CD4-positive, alpha-beta T cell (primary cell): ENCODE results near the gene BCL11B. TPM values are rescaled to one million over a fixed set of nuclear protein-coding genes. Genes with fewer than 3 reads are reported as not detected.

Experiments
- ATAC-seq: fragments of 200-7000 bp; cut with Tn5 transposase; one replicate; pipeline ENCODE4 v1.10.0; 2022; ENCODE audit warnings: mild to moderate bottlenecking; ENCODE audit not compliant: poor library complexity
- CTCF ChIA-PET: fragments of 350-600 bp; sonication (Branson Sonifier 250); formaldehyde crosslinking; loops from one replicate; lab custom pipeline; 2021; ENCODE audit warnings: antibody characterized with exemption, inconsistent platforms; lab: Charles Lee
- POLR2A ChIA-PET: fragments of 350-600 bp; sonication (Branson Sonifier 250); formaldehyde crosslinking; loops from one replicate; lab custom pipeline; 2021; ENCODE audit warnings: antibody characterized with exemption, inconsistent platforms; lab: Charles Lee
- DNase-seq, 14 experiments: peaks; one replicate each; pipeline ENCODE4 v3.0.0-alpha.2; 2013 to 2020; ENCODE audit warnings: mixed read lengths in 2 of 14
- H3K27ac ChIP-seq, 2 donors: one replicate each; pipeline versions ENCODE4 v1.5.1 to v1.7.0; 2013; ENCODE audit warnings: low read length in 2 of 2, low read depth in 1 of 2, mild to moderate bottlenecking in 1 of 2
- H3K27me3 ChIP-seq, 2 experiments: 1 replicate in 1 of 2; 2 replicates in 1 of 2; pipeline versions ENCODE4 v1.6.1 to v1.7.0; 2013; ENCODE audit warnings: low read length in 2 of 2, control low read depth in 1 of 2, mild to moderate bottlenecking in 1 of 2, moderate library complexity in 1 of 2; ENCODE audit not compliant: insufficient read depth in 2 of 2, control insufficient read depth in 1 of 2
- H3K36me3 ChIP-seq: one replicate; pipeline ENCODE4 v1.6.1; 2013; ENCODE audit warnings: low read length, control low read depth; ENCODE audit not compliant: insufficient read depth
- H3K4me1 ChIP-seq: one replicate; pipeline ENCODE4 v1.6.1; 2013; ENCODE audit warnings: low read length, control low read depth; ENCODE audit not compliant: insufficient read depth
- H3K4me3 ChIP-seq: one replicate; pipeline ENCODE4 v1.5.1; 2013; ENCODE audit warnings: mild to moderate bottlenecking, low read length, moderate library complexity
- H3K9me3 ChIP-seq, 2 experiments: 1 replicate in 1 of 2; 2 replicates in 1 of 2; pipeline versions ENCODE4 v1.6.1 to v1.7.0; 2013; ENCODE audit warnings: low read length in 2 of 2, mild to moderate bottlenecking in 2 of 2, control low read depth in 1 of 2, moderate library complexity in 1 of 2; ENCODE audit not compliant: control insufficient read depth in 1 of 2, insufficient read depth in 1 of 2
- H3K27ac Mint-ChIP-seq: one replicate; pipeline ENCODE4 v1.8.0; 2020; ENCODE audit warnings: mixed read lengths
- H3K27me3 Mint-ChIP-seq: one replicate; pipeline ENCODE4 v1.8.0; 2021; ENCODE audit warnings: mixed read lengths
- H3K36me3 Mint-ChIP-seq: one replicate; pipeline ENCODE4 v1.8.0; 2021; ENCODE audit warnings: low read depth, mixed read lengths
- H3K4me1 Mint-ChIP-seq: one replicate; pipeline ENCODE4 v1.8.0; 2021; ENCODE audit warnings: low read depth, mixed read lengths
- H3K4me3 Mint-ChIP-seq: one replicate; pipeline ENCODE4 v1.8.0; 2020; ENCODE audit warnings: mild to moderate bottlenecking, mixed read lengths
- H3K9me3 Mint-ChIP-seq: one replicate; pipeline ENCODE4 v1.8.0; 2020; ENCODE audit warnings: mixed read lengths
- intact Hi-C, 2 experiments: fragments of 100-400 bp; cut with DNase I in 1 of 2; cut with micrococcal nuclease in 1 of 2; formaldehyde crosslinking; loops; one replicate each; pipeline versions ENCODE4 v1.15.1 to v1.9.0; 2023 to 2025; cut with DNase I, micrococcal nuclease
- total RNA-seq, 174 experiments: library from RNA in 2 of 174; stranded (reverse) in 2 of 174; gene quantifications; one replicate each; pipeline ENCODE4 v1.2.3 and lab custom pipeline; 2021 to 2026
- TF ChIP-seq, protein P1 (sequence below): fragments of 200-600 bp; IDR thresholded peaks from one replicate; pipeline ENCODE4 v1.8.0; 2022; ENCODE audit warnings: antibody characterized with exemption, mild to moderate bottlenecking

The BCL11B gene
- total RNA-seq, 2 experiments from 2014 or later, result 244 to 254 TPM

DNA sequence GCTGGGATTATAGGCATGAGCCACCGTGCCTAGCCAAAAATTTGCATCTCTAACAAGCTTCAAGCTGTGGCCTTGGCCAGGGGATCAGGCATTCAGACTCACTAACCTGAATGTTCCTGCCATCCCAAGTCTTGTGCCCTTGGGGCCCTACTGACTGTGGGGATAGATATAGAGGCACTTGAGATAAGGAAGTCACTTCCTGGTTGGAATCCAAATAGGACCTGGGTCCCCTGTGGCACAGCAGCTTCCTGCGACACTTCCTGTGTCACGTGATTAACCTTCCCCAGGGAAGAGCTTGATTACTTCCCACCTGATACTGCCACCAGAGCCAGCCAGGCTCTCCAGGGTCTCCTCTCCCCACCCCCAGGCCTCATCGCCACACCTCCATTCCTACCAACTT, 128.2 kb downstream of the BCL11B start:
- H3K36me3 ChIP-seq, result no peaks in the 10 kb centered on the region

DNA sequence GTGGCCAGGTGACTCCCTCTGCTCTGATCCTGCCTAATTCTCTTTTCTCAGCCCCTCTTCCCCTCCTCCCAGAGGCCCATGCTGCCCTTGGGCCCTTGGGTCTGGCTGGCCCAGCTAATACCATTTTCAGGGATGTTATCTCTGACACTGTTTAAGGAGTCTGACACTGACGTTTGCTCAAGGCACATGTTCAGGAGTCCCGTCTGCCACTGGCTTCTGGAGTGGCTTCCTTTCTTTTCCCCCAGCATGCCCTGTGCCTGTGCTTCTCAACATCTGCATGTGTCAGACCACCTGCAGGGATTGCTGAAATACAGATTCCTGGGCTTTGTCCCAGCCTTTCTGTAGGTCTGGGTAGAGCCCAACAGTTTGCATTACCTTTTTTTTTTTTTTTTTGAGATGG, 128.9 kb downstream of the BCL11B start:
- Histone ChIP-seq H3K27ac (no peak overlapping the region), H3K9me3 (no peaks in the 10 kb centered on the region), H3K4me3 (no peak overlapping the region), H3K36me3 (no peaks in the 10 kb centered on the region), H3K4me1 (peaks cover 2% of the 10 kb centered on the region), H3K27me3 (no peaks in the 10 kb centered on the region)
- ChIA-PET CTCF (no interaction called here), POLR2A (no interaction called here)
- Mint-ChIP-seq H3K27ac (no peak overlapping the region), H3K9me3 (no peaks in the 10 kb centered on the region), H3K4me1 (no peaks in the 10 kb centered on the region), H3K27me3 (no peaks in the 10 kb centered on the region), H3K36me3 (no peaks in the 10 kb centered on the region), H3K4me3 (no peak overlapping the region)
- intact Hi-C loops, result no loop called here
- DNase-seq (no peak), ATAC-seq (no peak)
- TF ChIP-seq, protein P1, sequence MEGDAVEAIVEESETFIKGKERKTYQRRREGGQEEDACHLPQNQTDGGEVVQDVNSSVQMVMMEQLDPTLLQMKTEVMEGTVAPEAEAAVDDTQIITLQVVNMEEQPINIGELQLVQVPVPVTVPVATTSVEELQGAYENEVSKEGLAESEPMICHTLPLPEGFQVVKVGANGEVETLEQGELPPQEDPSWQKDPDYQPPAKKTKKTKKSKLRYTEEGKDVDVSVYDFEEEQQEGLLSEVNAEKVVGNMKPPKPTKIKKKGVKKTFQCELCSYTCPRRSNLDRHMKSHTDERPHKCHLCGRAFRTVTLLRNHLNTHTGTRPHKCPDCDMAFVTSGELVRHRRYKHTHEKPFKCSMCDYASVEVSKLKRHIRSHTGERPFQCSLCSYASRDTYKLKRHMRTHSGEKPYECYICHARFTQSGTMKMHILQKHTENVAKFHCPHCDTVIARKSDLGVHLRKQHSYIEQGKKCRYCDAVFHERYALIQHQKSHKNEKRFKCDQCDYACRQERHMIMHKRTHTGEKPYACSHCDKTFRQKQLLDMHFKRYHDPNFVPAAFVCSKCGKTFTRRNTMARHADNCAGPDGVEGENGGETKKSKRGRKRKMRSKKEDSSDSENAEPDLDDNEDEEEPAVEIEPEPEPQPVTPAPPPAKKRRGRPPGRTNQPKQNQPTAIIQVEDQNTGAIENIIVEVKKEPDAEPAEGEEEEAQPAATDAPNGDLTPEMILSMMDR, result no peak

More for the DNA sequence above, 128.2 kb downstream of the BCL11B start:
- Histone ChIP-seq H3K4me1 (no peaks in the 10 kb centered on the region), H3K27ac (no peak overlapping the region), H3K9me3 (no peaks in the 10 kb centered on the region), H3K27me3 (no peaks in the 10 kb centered on the region), H3K4me3 (no peak overlapping the region)
- H3K4me1 Mint-ChIP-seq, result no peaks in the 10 kb centered on the region
- no peak for ATAC-seq
- H3K4me3 Mint-ChIP-seq, result no peak overlapping the region
- intact Hi-C loops, result no loop called here
- TF ChIP-seq, protein P1, result no peak
- no peaks in the 10 kb centered on the region for H3K9me3 Mint-ChIP-seq
- no peaks in the 10 kb centered on the region for H3K36me3 Mint-ChIP-seq
- H3K27me3 Mint-ChIP-seq, result no peaks in the 10 kb centered on the region
- no peak overlapping the region for H3K27ac Mint-ChIP-seq
- no peak for DNase-seq
- ChIA-PET CTCF (no interaction called here), POLR2A (no interaction called here)

DNA sequence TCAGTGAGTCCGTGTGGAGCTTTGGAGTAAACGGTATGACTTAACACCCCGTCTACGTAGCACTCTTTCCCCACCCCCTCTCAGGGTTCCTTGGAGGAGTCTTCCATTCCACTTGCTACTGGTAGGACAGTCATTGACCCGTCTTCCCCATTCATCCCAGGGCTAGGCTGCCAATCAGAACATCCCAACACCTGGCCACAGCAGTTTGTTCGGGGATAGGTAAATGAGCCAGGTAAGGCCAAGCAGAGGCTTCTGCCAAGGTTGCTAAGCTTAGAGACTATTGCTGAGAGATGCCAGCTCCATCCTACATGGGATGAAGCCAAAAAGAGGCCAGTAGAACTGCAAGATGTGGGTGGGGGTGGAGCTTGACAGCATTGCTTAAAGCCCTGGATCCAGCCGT, 130.8 kb downstream of the BCL11B start:
- no peak overlapping the region for H3K4me3 ChIP-seq
- ChIA-PET POLR2A (no interaction called here), CTCF (no interaction called here)
- H3K27ac ChIP-seq, result no peak overlapping the region
- no peaks in the 10 kb centered on the region for H3K9me3 ChIP-seq
- Mint-ChIP-seq H3K27ac (no peak overlapping the region), H3K27me3 (no peaks in the 10 kb centered on the region), H3K4me3 (no peak overlapping the region), H3K9me3 (no peaks in the 10 kb centered on the region), H3K4me1 (peaks cover 13% of the 10 kb centered on the region), H3K36me3 (no peaks in the 10 kb centered on the region)
- H3K27me3 ChIP-seq, result no peaks in the 10 kb centered on the region
- intact Hi-C loops, result no loop called here
- ATAC-seq, result no peak
- no peak for DNase-seq
- TF ChIP-seq, protein P1, result no peak
- no peaks in the 10 kb centered on the region for H3K36me3 ChIP-seq
- peaks cover 12% of the 10 kb centered on the region for H3K4me1 ChIP-seq
